T-helper 1 cell treated with Interleukin-12 subunit alpha and Interleukin-12 subunit beta and Interleukin-4 antibody, amounts not matched to agents 30 μg/mL and 1 μg/mL, for 36 hours (primary cell): Measurements from ENCODE around the gene SLCO3A1.

Source experiments
- H3K27ac Mint-ChIP-seq: one replicate; pipeline ENCODE4 v1.8.0; 2021; ENCODE audit warnings: mild to moderate bottlenecking, mixed read lengths
- H3K27me3 Mint-ChIP-seq: one replicate; pipeline ENCODE4 v1.8.0; 2021; ENCODE audit warnings: low read depth, mixed read lengths
- H3K36me3 Mint-ChIP-seq: one replicate; pipeline ENCODE4 v1.8.0; 2021; ENCODE audit warnings: low read depth, mixed read lengths
- H3K4me1 Mint-ChIP-seq: one replicate; pipeline ENCODE4 v1.8.0; 2021; ENCODE audit warnings: low read depth, mixed read lengths
- H3K4me3 Mint-ChIP-seq: one replicate; pipeline ENCODE4 v1.8.0; 2021; ENCODE audit warnings: mild to moderate bottlenecking, moderate library complexity, mixed read lengths
- H3K9me3 Mint-ChIP-seq: one replicate; pipeline ENCODE4 v1.8.0; 2021; ENCODE audit warnings: mixed read lengths

Gene SLCO3A1

DNA sequence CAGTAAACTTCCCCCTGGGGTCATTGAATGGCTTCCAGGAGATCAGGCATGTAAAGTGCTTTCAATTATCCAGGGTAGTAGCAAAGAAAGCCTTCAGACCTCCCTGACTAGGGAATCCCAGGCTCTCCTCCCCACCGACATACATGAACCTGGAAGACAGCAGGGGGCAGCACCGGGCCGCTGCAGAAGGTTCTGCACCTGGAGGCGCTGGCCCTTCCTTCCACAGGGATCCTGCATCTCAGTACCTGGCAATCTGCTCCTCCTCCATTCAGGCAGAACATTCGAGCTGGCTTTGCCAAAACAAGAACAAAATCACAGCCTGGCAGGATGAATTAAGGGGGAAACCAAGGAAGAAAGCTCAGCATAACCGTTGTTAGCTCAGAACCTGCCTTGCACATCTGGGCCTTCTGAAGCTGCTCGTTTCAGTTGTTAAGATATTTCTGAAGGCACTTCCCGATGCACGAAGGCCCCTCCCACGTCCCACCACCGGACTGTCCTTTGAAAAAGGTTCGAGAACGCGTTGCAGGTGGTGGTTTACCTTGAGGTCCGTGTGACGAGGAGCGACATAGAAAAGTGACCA lies 237.7 kb downstream of the SLCO3A1 start:
- Mint-ChIP-seq H3K4me3 (no peak overlapping the region), H3K27me3 (no peaks in the 10 kb centered on the region), H3K9me3 (no peaks in the 10 kb centered on the region), H3K4me1 (peaks cover 16% of the 10 kb centered on the region), H3K27ac (no peak overlapping the region), H3K36me3 (peaks cover 10% of the 10 kb centered on the region)

DNA sequence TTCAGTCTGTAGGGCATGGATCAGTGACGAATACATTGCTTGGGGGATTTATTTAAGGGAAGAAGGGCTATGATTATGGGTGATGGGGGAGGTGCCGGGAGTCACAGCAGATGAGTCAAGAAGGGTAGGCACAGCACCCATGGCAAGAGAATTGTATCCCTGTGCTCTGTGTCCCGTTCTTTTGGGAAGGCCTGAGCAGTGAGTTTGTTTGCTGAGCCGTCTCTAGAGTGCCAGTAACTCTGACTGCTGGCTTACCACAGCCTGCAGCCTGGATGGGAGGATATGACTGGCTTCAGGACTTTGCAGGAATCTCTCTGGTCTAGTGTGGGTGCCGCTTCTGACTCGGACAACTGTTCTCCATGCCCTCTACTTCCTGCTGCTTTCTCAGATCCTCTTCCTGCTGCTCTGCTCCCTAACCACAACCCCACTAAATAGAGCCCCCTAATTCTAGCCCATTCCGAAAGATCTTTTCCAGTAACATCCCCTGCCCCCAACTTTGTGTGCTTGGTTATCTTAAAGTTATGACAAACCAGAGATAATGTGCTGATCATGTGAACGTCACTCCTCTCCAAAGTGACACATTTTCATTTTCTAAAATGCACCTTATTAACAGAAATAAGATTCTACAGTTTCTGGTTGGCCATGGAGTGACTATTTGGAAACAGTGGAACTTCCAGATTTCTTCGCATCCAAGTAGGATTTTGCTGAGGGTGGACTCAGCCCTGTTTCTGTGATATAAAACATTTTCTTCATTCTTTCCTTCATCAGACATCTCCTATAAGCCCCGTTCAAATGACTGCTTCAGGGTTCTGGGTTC lies 239.0 kb downstream of the SLCO3A1 start:
- H3K4me3 Mint-ChIP-seq: no peak overlapping the region
- H3K36me3 Mint-ChIP-seq: peaks cover 15% of the 10 kb centered on the region
- peaks cover 24% of the 10 kb centered on the region for H3K4me1 Mint-ChIP-seq
- no peaks in the 10 kb centered on the region for H3K9me3 Mint-ChIP-seq
- no peak overlapping the region for H3K27ac Mint-ChIP-seq
- H3K27me3 Mint-ChIP-seq: no peaks in the 10 kb centered on the region

DNA sequence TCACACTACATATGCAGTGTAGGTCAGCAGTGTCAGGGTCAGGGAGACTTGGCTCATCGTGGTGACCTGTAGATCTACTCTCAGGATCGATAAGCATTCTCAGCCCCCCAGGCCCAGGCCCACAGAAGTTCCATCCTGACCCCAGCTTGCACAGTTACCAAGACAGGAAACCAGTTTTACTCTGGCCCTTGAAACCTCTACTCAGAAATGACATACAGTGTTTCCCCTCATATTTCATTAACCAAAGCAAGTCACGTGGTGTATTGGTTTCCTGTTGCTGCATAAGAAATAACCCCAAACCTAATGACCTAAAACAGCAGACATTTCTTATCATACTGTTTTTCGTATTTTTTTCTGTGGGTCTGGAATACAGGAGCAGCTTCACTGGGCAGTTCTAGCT lies 242.2 kb downstream of the SLCO3A1 start:
- Mint-ChIP-seq H3K36me3 (peaks cover 17% of the 10 kb centered on the region), H3K4me1 (peaks cover 40% of the 10 kb centered on the region), H3K9me3 (no peaks in the 10 kb centered on the region), H3K4me3 (peak overlapping the region; percentile 14), H3K27me3 (no peaks in the 10 kb centered on the region), H3K27ac (peak overlapping the region; percentile 61)

DNA sequence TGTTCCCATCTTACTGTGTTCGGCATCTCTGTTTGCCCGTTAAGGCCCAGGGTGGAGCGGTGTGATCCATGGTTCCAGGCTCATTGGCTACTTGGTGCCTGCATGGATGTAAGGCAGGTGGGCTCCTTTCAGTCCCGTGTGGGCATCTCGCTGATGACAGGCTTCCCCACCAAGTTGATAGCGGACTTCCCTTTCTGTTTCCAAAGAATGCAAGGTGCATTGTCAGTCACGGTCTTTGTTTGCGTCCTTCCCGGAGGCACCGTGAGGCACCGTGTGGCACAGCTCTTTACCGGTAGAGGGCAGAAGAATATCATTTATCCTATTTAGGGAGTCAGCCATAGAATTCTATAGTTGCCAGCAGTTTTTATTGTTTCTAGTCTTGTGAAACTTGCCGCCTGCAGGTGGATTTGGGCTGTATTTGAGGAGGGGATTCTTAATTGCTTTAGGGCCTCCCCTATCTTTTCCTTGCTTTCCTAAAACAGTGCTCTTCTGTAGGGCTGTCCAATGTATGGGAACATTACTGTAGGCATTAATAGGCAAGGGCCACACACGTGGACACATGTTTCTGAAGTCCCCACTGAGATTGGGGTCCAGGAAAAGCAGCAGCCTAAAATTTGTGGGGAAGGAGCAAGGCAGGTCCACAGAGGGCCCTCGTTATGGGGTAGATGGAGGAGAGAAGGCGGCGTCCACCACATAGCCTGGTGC lies 244.1 kb downstream of the SLCO3A1 start:
- Mint-ChIP-seq H3K4me1 (peaks cover 56% of the 10 kb centered on the region), H3K27ac (peak overlapping the region; percentile 28), H3K36me3 (peaks cover 25% of the 10 kb centered on the region), H3K27me3 (no peaks in the 10 kb centered on the region), H3K9me3 (no peaks in the 10 kb centered on the region), H3K4me3 (no peak overlapping the region)

DNA sequence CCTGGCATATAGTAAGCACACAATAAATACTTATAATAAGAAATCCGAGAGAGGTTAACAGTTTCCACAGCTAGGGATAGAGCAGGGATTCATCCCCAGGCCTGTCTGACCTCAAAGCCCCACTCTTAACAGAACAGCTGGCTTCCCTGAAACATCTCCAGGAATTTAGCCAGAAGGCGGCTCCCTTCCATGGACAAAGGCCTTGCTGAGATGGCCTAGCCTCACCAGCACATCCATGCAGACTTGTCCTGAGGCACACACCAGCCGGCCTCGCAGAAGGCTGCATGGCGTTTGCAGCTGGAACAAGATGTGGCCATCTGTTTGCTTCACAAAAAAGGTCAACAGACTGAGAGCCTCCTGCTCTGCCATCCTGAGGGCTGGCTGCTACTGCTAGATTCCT lies 245.4 kb downstream of the SLCO3A1 start:
- no peaks in the 10 kb centered on the region for H3K27me3 Mint-ChIP-seq
- H3K27ac Mint-ChIP-seq: no peak overlapping the region
- H3K4me3 Mint-ChIP-seq: no peak overlapping the region

DNA sequence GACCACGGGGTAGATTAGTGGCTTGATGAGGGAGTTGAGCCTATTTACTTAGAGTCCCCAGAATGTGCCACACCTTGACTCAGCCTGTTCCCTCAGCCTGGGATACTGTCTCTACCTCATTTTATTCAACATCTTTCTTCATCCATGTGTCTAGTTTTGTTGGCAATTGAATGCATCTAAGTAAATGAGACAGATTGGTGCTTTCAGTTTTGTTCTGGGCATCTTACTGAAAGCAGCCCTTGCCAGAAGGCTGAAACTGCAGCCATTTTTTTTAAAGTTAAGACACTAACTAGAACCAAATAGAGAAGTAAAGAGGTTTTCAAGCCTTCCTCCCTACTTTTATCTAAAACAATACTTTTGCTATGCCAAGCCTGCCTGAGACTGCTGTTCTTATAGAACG lies 246.8 kb downstream of the SLCO3A1 start:
- Mint-ChIP-seq H3K36me3 (peaks cover 22% of the 10 kb centered on the region), H3K4me1 (peaks cover 49% of the 10 kb centered on the region), H3K27ac (no peak overlapping the region), H3K4me3 (no peak overlapping the region), H3K9me3 (no peaks in the 10 kb centered on the region), H3K27me3 (no peaks in the 10 kb centered on the region)

More for the DNA sequence above, 245.4 kb downstream of the SLCO3A1 start:
- peaks cover 25% of the 10 kb centered on the region for H3K36me3 Mint-ChIP-seq
- no peaks in the 10 kb centered on the region for H3K9me3 Mint-ChIP-seq
- peaks cover 56% of the 10 kb centered on the region for H3K4me1 Mint-ChIP-seq

DNA sequence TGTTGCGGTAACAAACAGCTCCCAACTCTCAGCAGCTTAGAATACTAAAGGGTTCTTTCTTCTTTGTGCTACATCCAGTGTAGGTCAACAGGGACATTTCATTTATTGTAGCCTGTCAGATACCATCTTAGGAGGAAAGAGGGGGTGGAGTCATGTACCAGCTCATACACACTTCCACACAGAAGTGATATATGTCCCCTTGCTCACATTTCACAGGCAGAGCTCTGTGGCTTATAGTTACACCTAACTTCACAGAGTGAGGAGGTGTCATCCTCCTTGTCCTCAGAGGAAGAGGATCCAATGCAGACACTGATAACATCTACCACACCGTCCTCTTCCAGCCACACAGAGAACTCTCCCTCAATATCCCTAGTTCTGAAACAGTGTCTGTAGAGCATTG lies 247.2 kb downstream of the SLCO3A1 start:
- Mint-ChIP-seq H3K9me3 (no peaks in the 10 kb centered on the region), H3K27ac (no peak overlapping the region), H3K36me3 (peaks cover 20% of the 10 kb centered on the region), H3K4me1 (peaks cover 45% of the 10 kb centered on the region), H3K27me3 (no peaks in the 10 kb centered on the region), H3K4me3 (no peak overlapping the region)

DNA sequence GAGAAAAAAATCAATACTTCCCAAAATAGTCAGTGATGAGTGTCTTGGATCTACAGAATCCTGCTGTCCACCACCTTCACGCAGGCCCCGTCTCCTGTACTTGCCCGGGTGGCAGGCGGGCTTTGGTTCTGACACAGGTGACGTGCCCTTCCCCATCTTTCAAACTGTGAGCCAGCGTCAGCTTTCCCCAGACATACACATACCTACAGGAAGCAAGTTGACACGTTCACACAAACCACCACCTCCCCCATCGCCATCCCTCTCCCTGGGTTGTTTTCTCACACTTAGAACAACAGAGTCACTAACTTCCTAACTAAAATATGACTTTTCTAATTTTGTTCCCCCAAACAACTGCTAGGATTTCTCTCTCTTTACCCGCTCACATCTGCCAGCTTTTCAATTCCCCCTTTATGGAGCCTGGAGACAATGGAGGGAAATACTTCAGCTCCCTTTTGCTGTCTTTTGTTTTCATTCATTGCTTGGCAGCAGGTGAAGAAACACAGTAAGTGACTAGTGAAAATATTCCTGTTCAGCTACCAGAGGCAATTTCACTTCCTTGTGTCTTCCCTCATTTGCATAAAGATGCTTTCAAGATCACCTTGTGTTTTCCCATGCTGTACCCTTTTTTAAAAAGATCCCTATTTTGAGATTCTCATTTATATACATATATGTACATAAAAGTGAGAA lies 248.3 kb downstream of the SLCO3A1 start:
- H3K4me3 Mint-ChIP-seq: peak overlapping the region; percentile 10
- H3K4me1 Mint-ChIP-seq: peaks cover 36% of the 10 kb centered on the region
- H3K36me3 Mint-ChIP-seq: peaks cover 12% of the 10 kb centered on the region
- H3K9me3 Mint-ChIP-seq: no peaks in the 10 kb centered on the region
- peak overlapping the region; percentile 32 for H3K27ac Mint-ChIP-seq
- no peaks in the 10 kb centered on the region for H3K27me3 Mint-ChIP-seq

DNA sequence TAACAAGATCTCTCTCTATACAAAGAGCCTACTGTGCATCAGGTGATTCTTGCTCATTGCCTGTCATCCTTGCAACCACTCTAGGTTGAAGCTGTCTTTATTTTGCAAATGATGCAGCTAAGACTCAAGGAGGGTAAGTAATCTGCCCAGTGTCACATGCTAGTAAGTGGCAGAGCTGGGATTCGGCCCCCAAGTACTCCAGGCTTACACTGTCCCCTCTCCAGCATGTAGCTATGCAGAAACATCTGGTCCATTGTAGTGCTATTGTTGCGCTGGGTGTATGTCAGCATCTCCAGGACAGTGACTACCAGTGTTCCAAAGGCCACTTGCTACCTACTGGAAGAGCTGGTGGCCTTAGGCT lies 248.9 kb downstream of the SLCO3A1 start:
- no peak overlapping the region for H3K27ac Mint-ChIP-seq
- H3K36me3 Mint-ChIP-seq: peaks cover 12% of the 10 kb centered on the region
- peaks cover 33% of the 10 kb centered on the region for H3K4me1 Mint-ChIP-seq
- no peak overlapping the region for H3K4me3 Mint-ChIP-seq
- no peaks in the 10 kb centered on the region for H3K27me3 Mint-ChIP-seq
- no peaks in the 10 kb centered on the region for H3K9me3 Mint-ChIP-seq

DNA sequence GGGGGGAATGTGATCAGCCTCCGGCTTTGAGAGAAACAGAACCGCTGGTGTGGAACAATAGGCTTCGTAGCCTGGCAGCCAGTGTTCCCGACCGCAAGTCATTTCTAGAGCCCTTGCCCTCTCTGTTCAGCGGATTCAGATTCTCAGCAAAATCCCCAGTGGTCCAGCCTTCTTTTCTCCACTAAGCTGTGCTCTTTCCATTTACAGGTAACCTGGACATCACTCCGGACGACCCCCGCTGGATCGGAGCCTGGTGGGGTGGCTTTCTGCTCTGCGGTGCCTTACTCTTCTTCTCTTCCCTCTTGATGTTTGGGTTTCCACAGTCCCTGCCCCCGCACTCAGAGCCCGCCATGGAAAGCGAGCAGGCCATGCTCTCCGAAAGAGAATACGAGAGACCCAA lies 250.6 kb downstream of the SLCO3A1 start:
- H3K9me3 Mint-ChIP-seq: no peaks in the 10 kb centered on the region
- peaks cover 10% of the 10 kb centered on the region for H3K36me3 Mint-ChIP-seq
- H3K4me3 Mint-ChIP-seq: no peak overlapping the region
- H3K27ac Mint-ChIP-seq: no peak overlapping the region
- H3K4me1 Mint-ChIP-seq: peaks cover 28% of the 10 kb centered on the region
- H3K27me3 Mint-ChIP-seq: no peaks in the 10 kb centered on the region

DNA sequence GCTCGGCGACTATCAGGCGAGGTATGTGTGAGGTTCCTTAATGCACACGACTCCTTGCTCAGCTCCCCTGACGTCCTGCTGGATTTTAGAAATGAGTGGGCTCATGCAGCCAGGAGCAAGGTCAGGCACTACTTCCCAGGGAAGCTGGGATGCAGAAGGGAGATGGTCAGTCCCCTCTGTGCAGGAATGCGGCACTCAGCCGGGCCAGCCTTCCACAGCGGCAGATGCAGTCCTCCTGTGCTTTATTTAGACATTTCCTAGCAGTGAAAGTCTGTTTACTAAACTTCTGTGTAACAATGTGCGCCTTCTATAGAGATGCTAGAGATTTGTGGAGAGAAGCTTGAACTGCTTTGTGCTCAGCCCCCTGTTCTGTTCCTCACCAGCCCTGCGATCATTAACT lies 252.1 kb downstream of the SLCO3A1 start:
- no peaks in the 10 kb centered on the region for H3K9me3 Mint-ChIP-seq
- peaks cover 9% of the 10 kb centered on the region for H3K36me3 Mint-ChIP-seq
- peaks cover 17% of the 10 kb centered on the region for H3K4me1 Mint-ChIP-seq
- no peaks in the 10 kb centered on the region for H3K27me3 Mint-ChIP-seq
- no peak overlapping the region for H3K4me3 Mint-ChIP-seq
- H3K27ac Mint-ChIP-seq: no peak overlapping the region

DNA sequence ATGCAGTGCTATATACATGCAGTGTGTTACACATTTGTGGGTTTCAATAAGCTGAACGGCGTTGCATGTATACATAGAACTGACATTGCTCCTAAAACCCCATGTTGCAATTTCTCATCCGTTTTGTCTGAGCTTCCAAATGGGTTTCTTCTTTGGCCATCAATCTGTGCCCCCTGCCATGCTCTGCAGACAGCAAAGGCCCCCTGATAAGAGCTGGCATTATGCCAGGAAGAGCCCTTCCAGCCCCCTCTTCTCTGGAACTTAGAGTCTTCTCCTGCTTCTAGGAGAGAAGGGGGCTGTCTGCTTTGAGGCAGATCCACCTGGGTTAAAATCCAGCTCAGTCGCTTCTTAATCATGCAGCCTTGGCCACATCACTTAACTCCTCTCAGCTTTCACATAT lies 254.0 kb downstream of the SLCO3A1 start:
- peaks cover 1% of the 10 kb centered on the region for H3K36me3 Mint-ChIP-seq
- H3K9me3 Mint-ChIP-seq: no peaks in the 10 kb centered on the region
- no peaks in the 10 kb centered on the region for H3K27me3 Mint-ChIP-seq
- peaks cover under 1% of the 10 kb centered on the region for H3K4me1 Mint-ChIP-seq
- H3K4me3 Mint-ChIP-seq: no peak overlapping the region
- no peak overlapping the region for H3K27ac Mint-ChIP-seq

DNA sequence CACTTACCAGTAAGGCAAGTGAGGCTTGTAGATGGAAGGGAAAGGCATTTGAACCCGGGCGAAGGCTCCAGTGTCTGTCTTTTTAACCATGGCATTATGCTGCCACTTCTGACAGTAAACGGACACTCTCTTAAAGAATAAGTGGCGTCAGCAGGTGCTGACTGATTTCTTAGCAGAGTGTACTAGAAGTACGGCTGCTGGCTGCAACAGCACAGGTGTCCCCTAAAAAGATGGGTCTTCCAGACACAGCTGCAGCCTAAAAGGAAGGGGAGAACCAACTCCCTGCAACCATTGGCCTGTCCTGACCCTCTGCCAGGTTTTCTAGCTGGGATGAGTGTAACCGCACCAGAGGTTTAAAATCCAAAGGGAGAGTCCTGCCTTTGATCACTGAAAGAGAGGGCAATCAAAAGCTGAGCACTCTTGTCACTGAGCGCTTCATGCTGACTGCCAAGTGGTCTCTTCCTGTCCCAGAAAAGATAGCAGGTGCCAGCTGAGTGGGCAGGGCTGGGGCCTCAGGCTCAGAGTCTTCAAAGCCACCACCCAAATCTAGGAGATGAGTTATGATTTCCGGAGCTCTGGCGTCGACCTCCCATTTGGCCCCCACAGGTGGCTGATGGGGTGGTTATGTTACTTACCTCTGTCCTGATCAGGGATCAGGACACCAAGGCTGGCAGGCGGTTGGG lies 255.8 kb downstream of the SLCO3A1 start:
- no peaks in the 10 kb centered on the region for H3K27me3 Mint-ChIP-seq
- H3K4me3 Mint-ChIP-seq: no peak overlapping the region
- H3K9me3 Mint-ChIP-seq: no peaks in the 10 kb centered on the region
- no peaks in the 10 kb centered on the region for H3K36me3 Mint-ChIP-seq
- no peaks in the 10 kb centered on the region for H3K4me1 Mint-ChIP-seq
- H3K27ac Mint-ChIP-seq: no peak overlapping the region

DNA sequence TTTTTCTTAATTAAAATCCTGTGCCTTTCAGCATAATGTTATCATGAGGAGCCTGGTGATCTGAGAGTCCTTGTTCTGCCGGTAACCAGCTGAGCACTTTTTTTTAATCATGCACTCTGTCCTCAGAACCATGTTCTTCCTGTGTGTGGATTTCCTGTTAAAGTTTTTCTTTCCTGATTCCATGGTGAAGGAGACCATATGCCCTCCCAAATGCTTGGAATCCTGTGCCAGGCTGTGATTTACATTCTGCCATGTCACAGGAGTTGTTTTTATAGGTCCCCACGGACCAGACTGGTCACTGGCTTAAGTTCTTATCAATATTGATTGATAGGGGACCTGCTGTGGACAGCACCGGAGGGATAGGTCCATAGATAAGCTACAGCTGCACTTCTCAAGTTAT lies 257.8 kb downstream of the SLCO3A1 start:
- no peaks in the 10 kb centered on the region for H3K9me3 Mint-ChIP-seq
- no peaks in the 10 kb centered on the region for H3K36me3 Mint-ChIP-seq
- no peak overlapping the region for H3K4me3 Mint-ChIP-seq
- no peaks in the 10 kb centered on the region for H3K27me3 Mint-ChIP-seq
- H3K27ac Mint-ChIP-seq: no peak overlapping the region
- H3K4me1 Mint-ChIP-seq: no peaks in the 10 kb centered on the region
